ENCODE data around the gene GALNT6.
"Not testable (repeated sequence)": the region's sequence is repeated elsewhere in the genome, so short reads cannot be mapped to it uniquely, and the experiment has no call there.

Gene GALNT6

DNA sequence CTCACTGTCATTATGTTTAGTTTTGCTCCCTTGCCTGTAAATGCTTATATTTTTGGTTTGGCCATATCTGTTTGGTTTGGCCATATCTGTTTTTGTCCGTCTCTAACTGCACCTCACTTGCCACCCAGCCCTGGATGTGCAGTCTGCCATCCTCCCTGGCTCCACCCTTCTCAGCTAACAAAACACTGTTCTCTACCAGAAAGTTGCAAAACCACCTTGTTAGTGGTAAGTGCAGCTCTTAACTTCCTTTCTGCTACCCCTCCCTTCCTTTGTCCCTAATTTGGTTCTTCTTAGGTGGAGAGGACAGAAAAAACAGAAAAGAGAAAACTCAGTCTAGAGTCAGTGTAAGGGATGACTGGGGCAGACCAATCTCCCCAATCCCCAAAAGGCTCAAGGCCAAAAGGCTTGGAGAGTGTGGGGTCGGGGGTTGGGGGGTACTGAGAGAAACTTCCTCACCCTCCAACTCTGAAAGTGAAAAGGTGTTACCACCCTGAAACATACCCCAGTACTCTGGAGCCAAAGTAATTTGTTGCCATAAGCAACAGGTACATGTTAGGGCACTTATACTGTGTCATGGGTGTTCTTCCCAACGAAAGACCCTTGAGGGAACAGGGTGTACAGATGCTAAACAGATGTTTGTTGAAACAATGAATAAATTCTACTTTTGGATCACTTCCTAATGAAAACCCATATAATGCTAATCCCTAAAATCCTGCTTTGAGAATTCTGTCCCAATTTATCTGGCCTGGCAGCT, 72.2 kb downstream of the GALNT6 start:
- DNase-seq = no peak

DNA sequence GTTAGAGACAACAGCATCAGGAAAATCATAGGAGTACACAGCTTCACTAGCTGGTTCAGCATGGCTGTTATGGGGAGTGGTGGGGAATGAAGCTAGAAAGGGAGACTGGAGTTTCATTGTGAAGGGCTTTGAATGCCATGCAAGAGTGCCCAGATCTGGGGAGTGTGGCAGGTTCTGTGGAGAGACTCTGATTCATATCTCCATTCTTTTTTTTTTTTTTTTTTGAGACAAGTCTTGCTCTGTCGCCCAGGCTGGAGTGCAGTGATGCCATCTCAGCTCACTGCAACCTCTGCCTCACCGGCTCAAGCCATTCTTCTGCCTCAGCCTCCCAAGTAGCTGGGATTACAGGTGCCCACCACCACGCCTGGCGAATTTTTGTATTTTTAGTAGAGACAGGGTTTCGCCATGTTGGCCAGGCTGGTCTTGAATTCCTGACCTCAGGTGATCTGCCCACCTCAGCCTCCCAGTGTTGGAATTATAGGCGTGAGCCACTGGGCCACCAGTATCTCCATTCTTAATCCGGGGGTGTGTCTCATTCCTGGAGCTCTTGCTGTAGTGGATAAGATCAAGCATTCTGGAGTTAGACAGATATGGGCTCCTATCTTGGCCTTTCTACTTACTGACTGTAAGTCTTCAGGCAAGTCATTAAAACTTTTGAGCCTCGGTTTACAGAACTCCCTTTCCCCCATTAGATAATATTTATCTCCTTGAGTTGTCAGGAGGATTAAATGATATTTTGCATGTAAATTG, 73.0 kb downstream of the GALNT6 start:
- not testable (repeated sequence) for DNase-seq

DNA sequence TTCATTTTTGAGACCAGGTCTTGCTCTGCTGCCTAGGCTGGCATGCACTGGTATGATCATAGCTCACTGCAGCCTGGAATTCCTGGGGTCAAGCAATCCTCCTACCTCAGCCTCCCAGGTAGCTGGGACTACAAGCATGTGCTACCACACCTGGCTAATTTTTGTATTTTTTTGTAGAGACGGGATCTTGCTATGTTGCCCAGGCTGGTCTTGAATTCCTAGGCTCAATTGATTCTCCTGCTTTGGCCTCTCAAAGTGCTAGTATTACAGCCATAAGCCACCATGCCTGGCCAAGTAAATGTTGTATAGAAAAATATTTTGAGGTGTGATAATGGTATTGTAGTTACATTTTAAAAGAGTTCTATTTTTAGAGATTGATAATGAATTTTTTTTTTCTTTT, 79.8 kb downstream of the GALNT6 start:
- no peak for DNase-seq

DNA sequence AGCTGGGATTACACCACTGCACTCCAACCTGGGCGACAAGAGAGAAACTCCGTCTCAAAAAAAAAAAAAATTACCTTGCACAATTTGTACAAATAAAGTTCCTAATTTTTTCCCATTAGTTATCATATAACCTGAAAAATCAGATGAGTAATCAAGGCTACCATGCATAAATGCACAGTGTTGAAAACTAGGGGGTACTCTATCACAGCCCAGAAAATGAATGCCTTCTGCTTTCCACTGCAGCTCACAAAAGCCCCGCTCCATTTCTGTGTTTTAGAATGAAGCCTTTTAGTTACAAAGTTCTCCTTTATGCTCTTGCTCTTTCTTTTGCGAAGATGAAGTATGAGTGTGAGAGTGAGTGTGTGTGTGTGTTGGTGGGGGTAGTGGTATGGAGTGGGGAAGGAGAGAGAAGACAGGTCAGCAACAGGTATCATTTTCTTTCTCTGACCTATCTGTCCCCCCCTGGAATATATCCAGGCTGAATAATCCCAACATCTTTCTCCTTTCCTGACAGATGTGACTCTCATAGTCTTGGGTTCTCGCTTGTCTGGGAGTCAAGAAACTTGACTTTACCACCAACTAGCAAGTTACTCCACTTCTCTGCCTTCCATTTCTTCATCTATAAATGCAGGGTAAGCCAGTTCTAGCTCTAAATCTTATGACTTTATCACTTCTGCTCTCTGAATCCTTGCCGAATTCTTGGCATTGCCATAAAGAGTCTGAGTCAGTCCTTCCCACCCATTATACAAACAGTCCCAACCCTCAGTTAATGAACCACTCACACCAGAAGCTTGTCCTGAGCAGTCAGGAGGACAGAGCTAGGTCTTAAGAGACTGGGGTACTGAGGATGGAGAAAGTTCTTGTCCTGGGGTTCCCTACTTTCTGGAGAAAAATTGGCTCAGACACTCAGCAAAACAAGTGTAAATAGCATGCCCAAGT, 83.3 kb downstream of the GALNT6 start:
- DNase-seq = no peak

DNA sequence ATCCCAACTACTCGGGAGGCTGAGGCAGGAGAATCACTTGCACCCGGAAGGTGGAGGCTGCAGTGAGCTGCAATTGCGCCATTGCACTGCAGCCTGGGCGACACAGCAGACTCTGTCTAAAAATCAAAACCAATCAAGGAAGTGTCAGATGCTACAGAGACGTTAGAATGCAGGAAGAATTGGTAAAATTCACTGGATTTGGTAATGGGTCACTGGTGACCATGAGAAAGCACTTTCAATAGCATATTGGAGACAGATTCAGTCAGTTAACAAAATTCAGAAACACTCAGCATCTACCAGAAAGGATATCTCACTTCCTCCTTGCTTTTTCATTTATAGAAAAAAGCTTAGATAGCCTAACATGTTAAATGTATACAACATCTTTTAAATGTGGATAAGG, 84.7 kb downstream of the GALNT6 start:
- no peak for DNase-seq

All from NCI-H1105 (cell line).